ENCODE measurements around the gene DOP1A. TPM values are rescaled to one million over a fixed set of nuclear protein-coding genes. Genes with fewer than 3 reads are reported as not detected.

The DOP1A gene
- total RNA-seq, 1 donor from 2014 or later: 7.1 TPM

- DNase-seq (ENCODE audit: low spot score): no peak
- Mint-ChIP-seq H3K36me3 (ENCODE audit: low read depth) (peaks cover 21% of the 10 kb centered on the region), H3K27ac (no peak overlapping the region), H3K4me3 (no peak overlapping the region), H3K4me1 (ENCODE audit: low read depth) (no peaks in the 10 kb centered on the region), H3K27me3 (ENCODE audit: insufficient read depth) (no peaks in the 10 kb centered on the region), H3K9me3 (no peaks in the 10 kb centered on the region)
- intact Hi-C loops (cut with micrococcal nuclease): no loop called here
These were observed 64.7 kb downstream of the DOP1A start for GRCh38 chr6:83132121-83132520.

GRCh38 chr6:83138118-83138722, 70.7 kb downstream of the DOP1A start:
- no peaks in the 10 kb centered on the region for H3K27me3 Mint-ChIP-seq (ENCODE audit: insufficient read depth)
- intact Hi-C loops (cut with micrococcal nuclease): no loop called here
- H3K36me3 Mint-ChIP-seq (ENCODE audit: low read depth): peaks cover 15% of the 10 kb centered on the region

GRCh38 chr6:83138758-83139157, 71.3 kb downstream of the DOP1A start:
- intact Hi-C loops (cut with micrococcal nuclease): no loop called here
- H3K27ac Mint-ChIP-seq: no peak overlapping the region
- no peak overlapping the region for H3K4me3 Mint-ChIP-seq
- no peaks in the 10 kb centered on the region for H3K27me3 Mint-ChIP-seq (ENCODE audit: insufficient read depth)
- H3K4me1 Mint-ChIP-seq (ENCODE audit: low read depth): no peaks in the 10 kb centered on the region
- DNase-seq (ENCODE audit: low spot score): no peak
- H3K36me3 Mint-ChIP-seq (ENCODE audit: low read depth): peaks cover 18% of the 10 kb centered on the region
- no peaks in the 10 kb centered on the region for H3K9me3 Mint-ChIP-seq

More at GRCh38 chr6:83138118-83138722, 70.7 kb downstream of the DOP1A start:
- DNase-seq (ENCODE audit: low spot score): no peak
- H3K27ac Mint-ChIP-seq: no peak overlapping the region
- H3K4me3 Mint-ChIP-seq: no peak overlapping the region
- no peaks in the 10 kb centered on the region for H3K4me1 Mint-ChIP-seq (ENCODE audit: low read depth)
- H3K9me3 Mint-ChIP-seq: no peaks in the 10 kb centered on the region

GRCh38 chr6:83151114-83151513, 83.6 kb downstream of the DOP1A start:
- Mint-ChIP-seq H3K9me3 (no peaks in the 10 kb centered on the region), H3K27me3 (ENCODE audit: insufficient read depth) (no peaks in the 10 kb centered on the region), H3K4me3 (no peak overlapping the region), H3K27ac (no peak overlapping the region), H3K36me3 (ENCODE audit: low read depth) (peaks cover 8% of the 10 kb centered on the region), H3K4me1 (ENCODE audit: low read depth) (no peaks in the 10 kb centered on the region)
- intact Hi-C loops (cut with micrococcal nuclease): no loop called here
- no peak for DNase-seq (ENCODE audit: low spot score)

- peaks cover 5% of the 10 kb centered on the region for H3K36me3 Mint-ChIP-seq (ENCODE audit: low read depth)
- H3K9me3 Mint-ChIP-seq: no peaks in the 10 kb centered on the region
- H3K4me1 Mint-ChIP-seq (ENCODE audit: low read depth): no peaks in the 10 kb centered on the region
- intact Hi-C loops (cut with micrococcal nuclease): no loop called here
- H3K4me3 Mint-ChIP-seq: no peak overlapping the region
- H3K27me3 Mint-ChIP-seq (ENCODE audit: insufficient read depth): no peaks in the 10 kb centered on the region
- H3K27ac Mint-ChIP-seq: no peak overlapping the region
- DNase-seq (ENCODE audit: low spot score): no peak
These were observed 85.4 kb downstream of the DOP1A start for GRCh38 chr6:83152913-83153312.

GRCh38 chr6:83153883-83154521, 86.5 kb downstream of the DOP1A start:
- H3K4me3 Mint-ChIP-seq: no peak overlapping the region
- DNase-seq (ENCODE audit: low spot score): no peak
- no peaks in the 10 kb centered on the region for H3K4me1 Mint-ChIP-seq (ENCODE audit: low read depth)
- intact Hi-C loops (cut with micrococcal nuclease): no loop called here
- H3K27me3 Mint-ChIP-seq (ENCODE audit: insufficient read depth): no peaks in the 10 kb centered on the region
- no peaks in the 10 kb centered on the region for H3K9me3 Mint-ChIP-seq
- no peak overlapping the region for H3K27ac Mint-ChIP-seq
- H3K36me3 Mint-ChIP-seq (ENCODE audit: low read depth): peaks cover 5% of the 10 kb centered on the region

GRCh38 chr6:83155794-83156193, 88.3 kb downstream of the DOP1A start:
- no peaks in the 10 kb centered on the region for H3K27me3 Mint-ChIP-seq (ENCODE audit: insufficient read depth)
- H3K27ac Mint-ChIP-seq: no peak overlapping the region
- peaks cover 8% of the 10 kb centered on the region for H3K36me3 Mint-ChIP-seq (ENCODE audit: low read depth)
- intact Hi-C loops (cut with micrococcal nuclease): no loop called here
- H3K4me1 Mint-ChIP-seq (ENCODE audit: low read depth): no peaks in the 10 kb centered on the region
- no peak overlapping the region for H3K4me3 Mint-ChIP-seq
- DNase-seq (ENCODE audit: low spot score): no peak
- H3K9me3 Mint-ChIP-seq: no peaks in the 10 kb centered on the region

- Mint-ChIP-seq H3K27ac (no peak overlapping the region), H3K9me3 (no peaks in the 10 kb centered on the region), H3K36me3 (ENCODE audit: low read depth) (peaks cover 16% of the 10 kb centered on the region), H3K4me3 (no peak overlapping the region), H3K4me1 (ENCODE audit: low read depth) (no peaks in the 10 kb centered on the region), H3K27me3 (ENCODE audit: insufficient read depth) (no peaks in the 10 kb centered on the region)
- DNase-seq (ENCODE audit: low spot score): no peak
- intact Hi-C loops (cut with micrococcal nuclease): no loop called here
These were observed 92.7 kb downstream of the DOP1A start for GRCh38 chr6:83160167-83160566.

GRCh38 chr6:83167726-83168278, 100.3 kb downstream of the DOP1A start:
- no peak for DNase-seq (ENCODE audit: low spot score)
- H3K36me3 Mint-ChIP-seq (ENCODE audit: low read depth): peaks cover 35% of the 10 kb centered on the region

GRCh38 chr6:83168556-83168955, 101.1 kb downstream of the DOP1A start:
- Mint-ChIP-seq H3K4me3 (no peak overlapping the region), H3K27ac (no peak overlapping the region), H3K27me3 (ENCODE audit: insufficient read depth) (no peaks in the 10 kb centered on the region), H3K36me3 (ENCODE audit: low read depth) (peaks cover 35% of the 10 kb centered on the region), H3K4me1 (ENCODE audit: low read depth) (no peaks in the 10 kb centered on the region), H3K9me3 (no peaks in the 10 kb centered on the region)
- DNase-seq (ENCODE audit: low spot score): no peak
- intact Hi-C loops (cut with micrococcal nuclease): no loop called here

More at GRCh38 chr6:83167726-83168278, 100.3 kb downstream of the DOP1A start:
- no peak overlapping the region for H3K27ac Mint-ChIP-seq
- intact Hi-C loops (cut with micrococcal nuclease): no loop called here
- no peak overlapping the region for H3K4me3 Mint-ChIP-seq
- no peaks in the 10 kb centered on the region for H3K4me1 Mint-ChIP-seq (ENCODE audit: low read depth)
- H3K9me3 Mint-ChIP-seq: no peaks in the 10 kb centered on the region
- no peaks in the 10 kb centered on the region for H3K27me3 Mint-ChIP-seq (ENCODE audit: insufficient read depth)

- Mint-ChIP-seq H3K36me3 (ENCODE audit: low read depth) (peaks cover 34% of the 10 kb centered on the region), H3K27me3 (ENCODE audit: insufficient read depth) (no peaks in the 10 kb centered on the region), H3K9me3 (no peaks in the 10 kb centered on the region), H3K4me1 (ENCODE audit: low read depth) (peaks cover under 1% of the 10 kb centered on the region), H3K27ac (no peak overlapping the region), H3K4me3 (no peak overlapping the region)
- DNase-seq (ENCODE audit: low spot score): no peak
- intact Hi-C loops (cut with micrococcal nuclease): no loop called here
These were observed 101.6 kb downstream of the DOP1A start for GRCh38 chr6:83169106-83169505.

- no peaks in the 10 kb centered on the region for H3K9me3 Mint-ChIP-seq
- H3K4me3 Mint-ChIP-seq: no peak overlapping the region
- H3K36me3 Mint-ChIP-seq (ENCODE audit: low read depth): peaks cover 34% of the 10 kb centered on the region
- H3K27me3 Mint-ChIP-seq (ENCODE audit: insufficient read depth): no peaks in the 10 kb centered on the region
- no peak overlapping the region for H3K27ac Mint-ChIP-seq
- DNase-seq (ENCODE audit: low spot score): no peak
- intact Hi-C loops (cut with micrococcal nuclease): no loop called here
- H3K4me1 Mint-ChIP-seq (ENCODE audit: low read depth): peaks cover 4% of the 10 kb centered on the region
These were observed 102.0 kb downstream of the DOP1A start for GRCh38 chr6:83169511-83169910.

- Mint-ChIP-seq H3K27me3 (ENCODE audit: insufficient read depth) (no peaks in the 10 kb centered on the region), H3K9me3 (no peaks in the 10 kb centered on the region), H3K4me3 (no peak overlapping the region), H3K36me3 (ENCODE audit: low read depth) (peaks cover 27% of the 10 kb centered on the region), H3K27ac (no peak overlapping the region), H3K4me1 (ENCODE audit: low read depth) (peaks cover 4% of the 10 kb centered on the region)
- no peak for DNase-seq (ENCODE audit: low spot score)
- intact Hi-C loops (cut with micrococcal nuclease): no loop called here
These were observed 108.8 kb downstream of the DOP1A start for GRCh38 chr6:83176246-83176645.
